Kidney (tissue), 14 donors: ENCODE results near the gene IRAK2. TPM values are rescaled to one million over a fixed set of nuclear protein-coding genes. Genes with fewer than 3 reads are reported as not detected.
A peak's percentile ranks its signal among the peaks of the same experiment; 100 is the strongest.

Source experiments
- DNase-seq, 5 donors: peaks; one replicate each; pipeline ENCODE4 v3.0.0-alpha.2; 2013 to 2020
- FAIRE-seq: peaks from 2 replicates; lab custom pipeline; 2012; peaks lifted over from hg19 to GRCh38; lab: Jason Lieb, UNC
- H3K27ac ChIP-seq, 2 donors: one replicate each; pipeline ENCODE4 v1.7.0; 2013; ENCODE audit warnings: low read depth in 2 of 2, low read length in 2 of 2, inconsistent platforms in 1 of 2
- H3K27me3 ChIP-seq: one replicate; pipeline ENCODE4 v1.7.1; 2013; ENCODE audit warnings: low read length, inconsistent platforms; ENCODE audit not compliant: control insufficient read depth, insufficient read depth
- H3K36me3 ChIP-seq, 3 donors: one replicate each; pipeline versions ENCODE4 v1.7.0 to v1.7.1; 2013; ENCODE audit warnings: low read length in 3 of 3, control low read depth in 1 of 3, inconsistent platforms in 1 of 3; ENCODE audit not compliant: insufficient read depth in 3 of 3, control insufficient read depth in 2 of 3
- H3K4me1 ChIP-seq, 3 donors: one replicate each; pipeline versions ENCODE4 v1.7.0 to v1.7.1; 2013; ENCODE audit warnings: low read length in 3 of 3, inconsistent platforms in 1 of 3, low read depth in 1 of 3; ENCODE audit not compliant: control insufficient read depth in 2 of 3, insufficient read depth in 2 of 3
- H3K4me3 ChIP-seq, 3 donors: one replicate each; pipeline versions ENCODE4 v1.7.0 to v1.8.1; 2013; ENCODE audit warnings: low read length in 3 of 3, control low read depth in 1 of 3, inconsistent platforms in 1 of 3
- H3K9ac ChIP-seq, 3 donors: one replicate each; pipeline versions ENCODE4 v1.7.0 to v1.7.1; 2013; ENCODE audit warnings: low read length in 3 of 3, control low read depth in 1 of 3, inconsistent platforms in 1 of 3
- H3K9me3 ChIP-seq, 3 donors: one replicate each; pipeline versions ENCODE4 v1.7.0 to v1.7.1; 2013; ENCODE audit warnings: low read length in 3 of 3, control low read depth in 1 of 3, inconsistent platforms in 1 of 3; ENCODE audit not compliant: control insufficient read depth in 2 of 3, insufficient read depth in 1 of 3
- CTCF ChIP-seq: IDR thresholded peaks from 3 replicates; pipeline ENCODE4 v1.5.1; 2012; ENCODE audit warnings: mild to moderate bottlenecking, moderate library complexity, borderline replicate concordance; ENCODE audit not compliant: insufficient read depth; ENCODE audit errors: extremely low read depth
- intact Hi-C: fragments of 100-400 bp; cut with DNase I; formaldehyde crosslinking; loops from one replicate; pipeline ENCODE4 v1.11.1; 2022
- polyA plus RNA-seq: library from polyadenylated mRNA; stranded (reverse); fragments of 350-450 nt; fragmentation: Illumina TruSeq; extraction: RNeasy Lipid Tissue Mini Kit (QIAGEN cat#74804); gene quantifications from one replicate; pipeline ENCODE4 v1.2.3, GENCODE V29; 2014; ENCODE audit warnings: low read depth, low replicate concordance; ENCODE audit not compliant: insufficient read depth
- total RNA-seq: library from RNA; stranded (reverse); fragmentation: NEBNext Ultra II Directional; extraction: Animal tissue kit (Norgen Biotek cat#: 25700); gene quantifications from one replicate; pipeline ENCODE4 v1.2.1, GENCODE V29; 2021
- donor health status: control.
- donor health status: control.
- donor health status: control.
- donor health status: control.
- donor health status: control.
- donor health status: DM: yes; HTN: yes; CAD: no.
- donor health status: Normal renal cell carcinoma (clear cell type).

IRAK2 gene
- total and polyA plus RNA-seq, 2 donors from 2014 or later: 1.2 to 8.9 TPM

GRCh38 chr3:10177737-10178136, 13.0 kb downstream of the IRAK2 start:
- Histone ChIP-seq H3K9ac (no peak overlapping the region), H3K36me3 (no peaks in the 10 kb centered on the region), H3K27ac (no peak overlapping the region), H3K4me3 (no peak overlapping the region), H3K9me3 (no peaks in the 10 kb centered on the region), H3K27me3 (no peaks in the 10 kb centered on the region), H3K4me1 (no peaks in the 10 kb centered on the region)
- TF ChIP-seq CTCF: no peak
- DNase-seq: peak in 1 of 5 donors; percentile 69
- intact Hi-C loops: no loop called here
- FAIRE-seq: no peak

- Histone ChIP-seq H3K9ac (no peak overlapping the region), H3K4me1 (no peaks in the 10 kb centered on the region), H3K9me3 (no peaks in the 10 kb centered on the region), H3K27ac (no peak overlapping the region), H3K4me3 (no peak overlapping the region), H3K27me3 (no peaks in the 10 kb centered on the region), H3K36me3 (no peaks in the 10 kb centered on the region)
- no peak for FAIRE-seq
- no peak for TF ChIP-seq CTCF
- intact Hi-C loops: no loop called here
- DNase-seq: no peak
Measured at GRCh38 chr3:10178892-10179291, 14.2 kb downstream of the IRAK2 start.

GRCh38 chr3:10180289-10180688, 15.6 kb downstream of the IRAK2 start:
- intact Hi-C loops: no loop called here
- no peak overlapping the region for H3K27ac ChIP-seq
- no peaks in the 10 kb centered on the region for H3K36me3 ChIP-seq
- no peaks in the 10 kb centered on the region for H3K4me1 ChIP-seq
- FAIRE-seq (no peak), DNase-seq (peak in 1 of 5 donors; percentile 27)
- no peaks in the 10 kb centered on the region for H3K27me3 ChIP-seq
- H3K9ac ChIP-seq: no peak overlapping the region
- H3K9me3 ChIP-seq: no peaks in the 10 kb centered on the region
- H3K4me3 ChIP-seq: no peak overlapping the region
- TF ChIP-seq CTCF: no peak

- Histone ChIP-seq H3K27me3 (no peaks in the 10 kb centered on the region), H3K36me3 (no peaks in the 10 kb centered on the region), H3K4me3 (no peak overlapping the region), H3K27ac (no peak overlapping the region), H3K9ac (no peak overlapping the region), H3K9me3 (no peaks in the 10 kb centered on the region), H3K4me1 (no peaks in the 10 kb centered on the region)
- intact Hi-C loops: no loop called here
- FAIRE-seq: no peak
- DNase-seq: no peak
- no peak for TF ChIP-seq CTCF
Measured at GRCh38 chr3:10180738-10181295, 16.1 kb downstream of the IRAK2 start.
